GM18858 (cell line): ENCODE measurements around the gene GFRAL.

ENCODE experiments used
- ATAC-seq: cut with Tn5 transposase; IDR thresholded peaks from one replicate; pipeline ENCODE4 v1.9.1; 2021; ENCODE audit not compliant: unreplicated experiment

GFRAL gene

GRCh38 chr6:55433446-55434130 is 106.3 kb downstream of the GFRAL start:
- no peak for ATAC-seq

GRCh38 chr6:55437141-55437540 is 109.9 kb downstream of the GFRAL start:
- no peak for ATAC-seq

- ATAC-seq: no peak
These were observed 110.9 kb downstream of the GFRAL start for GRCh38 chr6:55438203-55438602.

GRCh38 chr6:55443238-55444134 is 116.2 kb downstream of the GFRAL start:
- no peak for ATAC-seq

GRCh38 chr6:55445648-55446204 is 118.5 kb downstream of the GFRAL start:
- ATAC-seq: no peak

- ATAC-seq: no peak
These were observed 120.6 kb downstream of the GFRAL start for GRCh38 chr6:55447891-55448290.

GRCh38 chr6:55448451-55448850 is 121.2 kb downstream of the GFRAL start:
- no peak for ATAC-seq

GRCh38 chr6:55449225-55449624 is 122.0 kb downstream of the GFRAL start:
- ATAC-seq: no peak

GRCh38 chr6:55450005-55450404 is 122.7 kb downstream of the GFRAL start:
- no peak for ATAC-seq
